IMR-90 (cell line): ENCODE data around the gene ZNF780B. TPM values are rescaled to one million over a fixed set of nuclear protein-coding genes. Genes with fewer than 3 reads are reported as not detected.

Source experiments
- ATAC-seq: fragments of 200-7000 bp; cut with Tn5 transposase; 2 replicates; pipeline ENCODE4 v1.9.1; 2020; ENCODE audit warnings: low read depth, mild to moderate bottlenecking, moderate library complexity
- BruUV-seq: library from RNA; stranded (reverse); fragments of 400-500 nt; replicated peaks from 2 replicates; lab custom pipeline; 2021; lab: Mats Ljungman, UMichigan
- CTCF ChIA-PET: fragments of 300-600 bp; formaldehyde crosslinking; extraction: SDS; loops from one replicate; lab custom pipeline; 2021; ENCODE audit warnings: antibody characterized with exemption; lab: Yijun Ruan, JAX
- POLR2A ChIA-PET: fragments of 300-600 bp; sonication (Branson Sonifier 250); formaldehyde crosslinking; loops from one replicate; lab custom pipeline; 2022; ENCODE audit warnings: antibody characterized with exemption; ENCODE audit not compliant: unreplicated experiment; lab: Charles Lee
- DNase-seq: peaks from one replicate; pipeline ENCODE4 v3.0.0; 2013
- H2AFZ ChIP-seq: replicated peaks from 2 replicates; pipeline ENCODE3; 2013; ENCODE audit warnings: low read length, mild to moderate bottlenecking; ENCODE audit not compliant: poor library complexity
- H2AK5ac ChIP-seq: 2 replicates; pipeline ENCODE4 v1.6.1; 2013; ENCODE audit warnings: low read depth, low read length, inconsistent platforms
- H2AK9ac ChIP-seq: replicated peaks from 2 replicates; pipeline ENCODE3; 2013; ENCODE audit warnings: mild to moderate bottlenecking, low read depth, low read length, moderate library complexity; ENCODE audit not compliant: poor library complexity
- H2BK120ac ChIP-seq: 2 replicates; pipeline ENCODE4 v1.6.1; 2013; ENCODE audit warnings: low read depth, low read length, inconsistent platforms
- H2BK15ac ChIP-seq: 3 replicates; pipeline ENCODE4 v1.6.1; 2013; ENCODE audit warnings: low read depth, low read length, inconsistent platforms
- H2BK20ac ChIP-seq: 2 replicates; pipeline ENCODE4 v1.6.1; 2013; ENCODE audit warnings: low read depth, mild to moderate bottlenecking, inconsistent platforms, low read length, moderate library complexity
- H2BK5ac ChIP-seq: 2 replicates; pipeline ENCODE4 v1.6.1; 2013; ENCODE audit warnings: mild to moderate bottlenecking, low read depth, low read length, inconsistent platforms; ENCODE audit not compliant: poor library complexity, severe bottlenecking
- H3K14ac ChIP-seq: replicated peaks from 2 replicates; pipeline ENCODE4 v1.6.1; 2013; ENCODE audit warnings: low read depth, low read length, inconsistent platforms
- H3K18ac ChIP-seq: 2 replicates; pipeline ENCODE4 v1.6.1; 2013; ENCODE audit warnings: low read depth, low read length, control low read depth
- H3K23ac ChIP-seq: 2 replicates; pipeline ENCODE4 v1.6.1; 2013; ENCODE audit warnings: low read depth, low read length, inconsistent platforms
- H3K27ac ChIP-seq: 2 replicates; pipeline ENCODE4 v1.5.1; 2013; ENCODE audit warnings: mild to moderate bottlenecking, control low read depth, low read length; ENCODE audit not compliant: insufficient read depth
- H3K27me3 ChIP-seq: 2 replicates; pipeline ENCODE4 v1.6.1; 2013; ENCODE audit warnings: low read length; ENCODE audit not compliant: control insufficient read depth, insufficient read depth
- H3K36me3 ChIP-seq: 2 replicates; pipeline ENCODE4 v1.6.1; 2013; ENCODE audit warnings: low read length, mixed read lengths; ENCODE audit not compliant: control insufficient read depth, insufficient read depth
- H3K4ac ChIP-seq: 2 replicates; pipeline ENCODE4 v1.6.1; 2013; ENCODE audit warnings: low read depth, low read length, inconsistent platforms
- H3K4me1 ChIP-seq: 2 replicates; pipeline ENCODE4 v1.6.1; 2013; ENCODE audit warnings: low read length, mixed read lengths; ENCODE audit not compliant: control insufficient read depth, insufficient read depth
- H3K4me2 ChIP-seq: 2 replicates; pipeline ENCODE4 v1.6.1; 2013; ENCODE audit warnings: low read depth, mild to moderate bottlenecking, control low read depth, low read length, moderate library complexity
- H3K4me3 ChIP-seq: 2 replicates; pipeline ENCODE4 v1.5.1; 2013; ENCODE audit warnings: low read depth, mild to moderate bottlenecking, control low read depth, low read length, moderate library complexity; ENCODE audit not compliant: insufficient read depth
- H3K56ac ChIP-seq: 2 replicates; pipeline ENCODE4 v1.6.1; 2013; ENCODE audit warnings: low read length, inconsistent platforms; ENCODE audit not compliant: insufficient read depth; ENCODE audit errors: extremely low read depth
- H3K79me1 ChIP-seq, 2 experiments: 2 replicates each; pipeline ENCODE4 v1.6.1; 2013; ENCODE audit warnings: low read length in 2 of 2, inconsistent platforms in 1 of 2, low read depth in 1 of 2
- H3K9ac ChIP-seq: 2 replicates; pipeline ENCODE4 v1.6.1; 2013; ENCODE audit warnings: low read depth, low read length, control low read depth
- H3K9me1 ChIP-seq: 2 replicates; pipeline ENCODE4 v1.6.1; 2013; ENCODE audit warnings: low read length, inconsistent platforms; ENCODE audit not compliant: insufficient read depth
- H3K9me3 ChIP-seq: 2 replicates; pipeline ENCODE4 v1.6.1; 2013; ENCODE audit warnings: low read length; ENCODE audit not compliant: control insufficient read depth, insufficient read depth
- H4K20me1 ChIP-seq: 2 replicates; pipeline ENCODE4 v1.6.1; 2013; ENCODE audit warnings: low read length, inconsistent platforms; ENCODE audit not compliant: insufficient read depth
- H4K5ac ChIP-seq: 2 replicates; pipeline ENCODE4 v1.6.1; 2013; ENCODE audit warnings: mild to moderate bottlenecking, low read depth, low read length, control low read depth
- H4K8ac ChIP-seq, 2 experiments: 2 replicates each; pipeline ENCODE4 v1.6.1; 2013; ENCODE audit warnings: low read depth in 2 of 2, low read length in 2 of 2, control low read depth in 1 of 2, inconsistent platforms in 1 of 2
- H4K91ac ChIP-seq: 2 replicates; pipeline ENCODE4 v1.6.1; 2013; ENCODE audit warnings: low read depth, low read length, inconsistent platforms; ENCODE audit not compliant: insufficient read depth
- CHD1 ChIP-seq: IDR thresholded peaks from 2 replicates; pipeline ENCODE4 v1.6.1; 2012; ENCODE audit warnings: low read depth, low read length, improper control_type of control experiment
- FOS ChIP-seq: fragments of 150-350 bp; IDR thresholded peaks from 2 replicates; pipeline ENCODE4 v1.6.1; 2016; ENCODE audit warnings: low read depth, low read length
- MAZ ChIP-seq: IDR thresholded peaks from 2 replicates; pipeline ENCODE4 v1.6.1; 2012; ENCODE audit warnings: low read depth, mild to moderate bottlenecking, low read length, improper control_type of control experiment, moderate library complexity, borderline replicate concordance
- MXI1 ChIP-seq: IDR thresholded peaks from 2 replicates; pipeline ENCODE4 v1.6.1; 2012; ENCODE audit warnings: low read depth, mild to moderate bottlenecking, low read length, moderate library complexity, borderline replicate concordance
- NFE2L2 ChIP-seq: fragments of 150-350 bp; IDR thresholded peaks from 2 replicates; pipeline ENCODE4 v1.6.1; 2016; ENCODE audit warnings: low read depth, mild to moderate bottlenecking, low read length
- POLR2A ChIP-seq: IDR thresholded peaks from 2 replicates; pipeline ENCODE4 v1.6.1; 2012; ENCODE audit warnings: mild to moderate bottlenecking, low read depth, low read length
- RAD21 ChIP-seq: IDR thresholded peaks from 2 replicates; pipeline ENCODE4 v1.6.1; 2012; ENCODE audit warnings: low read length, improper control_type of control experiment
- RCOR1 ChIP-seq: IDR thresholded peaks from 2 replicates; pipeline ENCODE4 v1.6.1; 2012; ENCODE audit warnings: mild to moderate bottlenecking, low read length, improper control_type of control experiment; ENCODE audit not compliant: insufficient replicate concordance
- WGBS, 2 experiments: methylation state at CpG; one replicate each; pipeline versions ENCODE4 v1.1.5 to v1.1.7; 2013; ENCODE audit warnings: missing lambda C conversion rate in 2 of 2; ENCODE audit not compliant: insufficient read length in 1 of 2; ENCODE audit errors: extremely low coverage in 2 of 2; 5-methylcytosine and 5-hydroxymethylcytosine counted together
- dilution Hi-C: fragments of 300-500 bp; cut with HindIII; formaldehyde crosslinking; loops from one replicate; pipeline ENCODE4 v1.14.3; 2018; ENCODE audit warnings: low sequenced_read_pairs; ENCODE audit not compliant: unreplicated experiment
- in situ Hi-C: fragments of 300-500 bp; cut with MboI; formaldehyde crosslinking; loops from 3 replicates; pipeline ENCODE4 v1.14.3; 2019; ENCODE audit warnings: low sequenced_read_pairs, inconsistent platforms, mixed read lengths
- intact Hi-C: fragments of 100-400 bp; cut with micrococcal nuclease; formaldehyde crosslinking; loops from 2 replicates; pipeline ENCODE4 v1.10.0; 2022
- polyA plus RNA-seq, 3 experiments: library from polyadenylated mRNA; depleted of rRNA; stranded (reverse); fragments of >200 nt; gene quantifications; 2 replicates each; pipeline ENCODE4 v1.2.3, GENCODE V29; 2012; ENCODE audit warnings: low replicate concordance in 1 of 3
- total RNA-seq: library from RNA; depleted of rRNA; stranded (reverse); fragments of >200 nt; gene quantifications from 2 replicates; pipeline ENCODE4 v1.2.3, GENCODE V29; 2012

ZNF780B gene
- total and polyA plus RNA-seq, 2 of the 4 experiments (the other 2 are of a cell fraction) = 3.7 to 19.9 TPM

- no peak overlapping the region for H3K27ac ChIP-seq
- H3K79me1 ChIP-seq = no peaks in the 10 kb centered on the region
- no peak overlapping the region for H2BK120ac ChIP-seq
- no peaks in the 10 kb centered on the region for H3K4me1 ChIP-seq
- H3K4ac ChIP-seq = no peak overlapping the region
- H4K91ac ChIP-seq = no peak overlapping the region
- no peak for TF ChIP-seq MXI1
- TF ChIP-seq RAD21 = no peak
- no peak for TF ChIP-seq FOS
- TF ChIP-seq POLR2A = no peak
- no peak for TF ChIP-seq CHD1
- no peak for TF ChIP-seq MAZ
- no peak for TF ChIP-seq NFE2L2
- no peak for TF ChIP-seq RCOR1
- H3K18ac ChIP-seq = no peak overlapping the region
- WGBS, 2 experiments = no CpG with 5 or more reads among the region's 4 CpGs
- no peak overlapping the region for H3K14ac ChIP-seq
- in situ Hi-C loops (no loop called here), intact Hi-C loops (no loop called here), dilution Hi-C loops (no loop called here)
- BruUV-seq = no TSS peak
- peak; percentile 4 for DNase-seq
- no peak overlapping the region for H3K9ac ChIP-seq
- no peaks in the 10 kb centered on the region; the same call in 1 of the 2 replicates for H3K36me3 ChIP-seq
- H2BK20ac ChIP-seq = no peak overlapping the region
- H2AK5ac ChIP-seq = no peak overlapping the region
- no peak overlapping the region for H4K5ac ChIP-seq
- H3K27me3 ChIP-seq = no peaks in the 10 kb centered on the region
- no peak overlapping the region for H3K4me3 ChIP-seq
- H3K23ac ChIP-seq = no peak overlapping the region
- H2BK5ac ChIP-seq = no peak overlapping the region
- H4K8ac ChIP-seq = no peak overlapping the region
- H2AFZ ChIP-seq = no peak overlapping the region
- H2BK15ac ChIP-seq = no peak overlapping the region
- no peak overlapping the region for H2AK9ac ChIP-seq
- no peak overlapping the region for H3K56ac ChIP-seq
- ChIA-PET CTCF (no interaction called here), POLR2A (no interaction called here)
- H3K9me1 ChIP-seq = no peaks in the 10 kb centered on the region
- H4K20me1 ChIP-seq = no peaks in the 10 kb centered on the region
- no peak for ATAC-seq
- no peak overlapping the region for H3K4me2 ChIP-seq
- peaks cover 51% of the 10 kb centered on the region for H3K9me3 ChIP-seq
These were observed 20.0 kb downstream of the ZNF780B start for GRCh38 chr19:40035996-40036395.
